HUDEP-2 (cell line): ENCODE data around the gene ARL8A.
"Not testable (repeated sequence)": the region's sequence is repeated elsewhere in the genome, so short reads cannot be mapped to it uniquely, and the experiment has no call there.

Source experiments
- DNase-seq, 76 experiments: peaks; one replicate each; lab custom pipeline; 2025; ENCODE audit not compliant: unreplicated experiment in 76 of 76; lab: John Stamatoyannopoulos, UW

Gene ARL8A

GRCh38 chr1:202160377-202160940 lies 15.9 kb upstream of the ARL8A start, which contains the start of gene PTPN7:
TSS of gene PTPN7 (minus strand) at chr1:202160602. CDS start at chr1:202159402, 1,200 bp downstream.
- DNase-seq: peak in 74 of 76 experiments; percentile 16 to 88 (median 74)

- DNase-seq: peak in 62 of 76 experiments; percentile 13 to 82 (median 59)
Measured at GRCh38 chr1:202159534-202160371, 15.2 kb upstream of the ARL8A start.

- DNase-seq: peak in 64 of 76 experiments; percentile 13 to 73 (median 50)
Measured at GRCh38 chr1:202158810-202159533, 14.4 kb upstream of the ARL8A start.

GRCh38 chr1:202157945-202158344 lies 13.4 kb upstream of the ARL8A start:
- DNase-seq: no peak

- no peak for DNase-seq
Measured at GRCh38 chr1:202156590-202156989, 12.1 kb upstream of the ARL8A start.

- DNase-seq: peak in 71 of 76 experiments; percentile 7 to 86 (median 65)
Measured at GRCh38 chr1:202155478-202156021, 11.0 kb upstream of the ARL8A start.

GRCh38 chr1:202154766-202155477 lies 10.4 kb upstream of the ARL8A start:
- peak in 26 of 76 experiments; percentile 6 to 50 (median 26) for DNase-seq

GRCh38 chr1:202154148-202154765 lies 9.7 kb upstream of the ARL8A start:
- DNase-seq: no peak

GRCh38 chr1:202153284-202153683 lies 8.7 kb upstream of the ARL8A start:
- DNase-seq: no peak

GRCh38 chr1:202152399-202152798 lies 7.9 kb upstream of the ARL8A start:
- no peak for DNase-seq

- no peak for DNase-seq
Measured at GRCh38 chr1:202151045-202151444, 6.5 kb upstream of the ARL8A start.

GRCh38 chr1:202150602-202151001 lies 6.1 kb upstream of the ARL8A start:
- no peak for DNase-seq

- no peak for DNase-seq
Measured at GRCh38 chr1:202150187-202150586, 5.7 kb upstream of the ARL8A start.

- DNase-seq: no peak
Measured at GRCh38 chr1:202149566-202149965, 5.0 kb upstream of the ARL8A start.

- DNase-seq: no peak
Measured at GRCh38 chr1:202148391-202148790, 3.9 kb upstream of the ARL8A start.

- no peak for DNase-seq
Measured at GRCh38 chr1:202146993-202147392, 2.5 kb upstream of the ARL8A start.

GRCh38 chr1:202146279-202146678 lies 1.7 kb upstream of the ARL8A start:
- no peak for DNase-seq

- DNase-seq: not testable (repeated sequence)
Measured at GRCh38 chr1:202145744-202146140, 1.2 kb upstream of the ARL8A start.

GRCh38 chr1:202145068-202145743 lies 669 bp upstream of the ARL8A start:
- peak in 10 of 76 experiments; percentile 18 to 49 (median 28) for DNase-seq
